T-helper 17 cell (primary cell): ENCODE data around the gene PTPN6. TPM values are rescaled to one million over a fixed set of nuclear protein-coding genes. Genes with fewer than 3 reads are reported as not detected.
A peak's percentile ranks its signal among the peaks of the same experiment; 100 is the strongest.

Experiments
- ATAC-seq: fragments of 150-1000 bp; cut with Tn5 transposase; 2 replicates; pipeline ENCODE4 v1.10.0; 2021; ENCODE audit warnings: mild to moderate bottlenecking, moderate library complexity
- DNase-seq, 3 donors: peaks; one replicate each; pipeline versions ENCODE4 v3.0.0 to v3.0.0-alpha.2; 2020 to 2021
- H3K9me3 ChIP-seq: one replicate; pipeline ENCODE4 v1.7.0; 2013; ENCODE audit warnings: low read length, mild to moderate bottlenecking; ENCODE audit not compliant: control insufficient read depth, poor library complexity, severe bottlenecking
- H3K27ac Mint-ChIP-seq: one replicate; pipeline ENCODE4 v1.8.0; 2022; ENCODE audit warnings: mild to moderate bottlenecking, moderate library complexity, mixed read lengths
- H3K27me3 Mint-ChIP-seq: one replicate; pipeline ENCODE4 v1.8.0; 2022; ENCODE audit warnings: mixed read lengths
- H3K36me3 Mint-ChIP-seq: one replicate; pipeline ENCODE4 v1.8.0; 2022; ENCODE audit warnings: low read depth, mixed read lengths
- H3K4me1 Mint-ChIP-seq: one replicate; pipeline ENCODE4 v1.8.0; 2022; ENCODE audit warnings: mild to moderate bottlenecking, mixed read lengths
- H3K4me3 Mint-ChIP-seq: one replicate; pipeline ENCODE4 v1.8.0; 2022; ENCODE audit warnings: mild to moderate bottlenecking, moderate library complexity, mixed read lengths
- total RNA-seq, 4 donors: library from RNA in 2 of 4; stranded (reverse) in 2 of 4; gene quantifications; one replicate each; pipeline ENCODE4 v1.2.3 and lab custom pipeline; 2022 to 2026

PTPN6 gene
- total RNA-seq, 2 donors from 2014 or later, result 115 to 177 TPM

GRCh38 chr12:6928022-6928702, 23.0 kb upstream of the PTPN6 start:
- DNase-seq (peak in 2 of 3 donors; percentile 40 to 42), ATAC-seq (peak; percentile 33)
- peaks cover 48% of the 10 kb centered on the region for H3K4me1 Mint-ChIP-seq
- peak overlapping the region; percentile 93 for H3K27ac Mint-ChIP-seq
- H3K9me3 ChIP-seq, result no peaks in the 10 kb centered on the region
- H3K36me3 Mint-ChIP-seq, result no peaks in the 10 kb centered on the region
- H3K27me3 Mint-ChIP-seq, result no peaks in the 10 kb centered on the region
- peak overlapping the region; percentile 94 for H3K4me3 Mint-ChIP-seq

GRCh38 chr12:6928703-6929407, 22.3 kb upstream of the PTPN6 start:
- Mint-ChIP-seq H3K4me3 (peak overlapping the region; percentile 94), H3K27ac (peak overlapping the region; percentile 93)

GRCh38 chr12:6929466-6930452, 21.4 kb upstream of the PTPN6 start:
- Mint-ChIP-seq H3K27ac (peak overlapping the region; percentile 93), H3K36me3 (no peaks in the 10 kb centered on the region), H3K27me3 (no peaks in the 10 kb centered on the region), H3K4me3 (peak overlapping the region; percentile 94), H3K4me1 (peaks cover 46% of the 10 kb centered on the region)
- DNase-seq, result no peak
- no peaks in the 10 kb centered on the region for H3K9me3 ChIP-seq
- ATAC-seq, result peak; percentile 39

More at GRCh38 chr12:6928703-6929407, 22.3 kb upstream of the PTPN6 start:
- ATAC-seq, result peak; percentile 29
- Mint-ChIP-seq H3K4me1 (peaks cover 48% of the 10 kb centered on the region), H3K36me3 (no peaks in the 10 kb centered on the region), H3K27me3 (no peaks in the 10 kb centered on the region)
- no peaks in the 10 kb centered on the region for H3K9me3 ChIP-seq
- no peak for DNase-seq

- ATAC-seq, result no peak
- no peak for DNase-seq
- no peaks in the 10 kb centered on the region for H3K36me3 Mint-ChIP-seq
- H3K27me3 Mint-ChIP-seq, result no peaks in the 10 kb centered on the region
- peak overlapping the region; percentile 81 for H3K27ac Mint-ChIP-seq
- no peaks in the 10 kb centered on the region for H3K9me3 ChIP-seq
- H3K4me1 Mint-ChIP-seq, result peaks cover 44% of the 10 kb centered on the region
- no peak overlapping the region for H3K4me3 Mint-ChIP-seq
These were observed 18.4 kb upstream of the PTPN6 start for GRCh38 chr12:6932766-6933165.

- peaks cover 42% of the 10 kb centered on the region for H3K4me1 Mint-ChIP-seq
- H3K4me3 Mint-ChIP-seq, result peak overlapping the region; percentile 31
- H3K9me3 ChIP-seq, result no peaks in the 10 kb centered on the region
- H3K27me3 Mint-ChIP-seq, result no peaks in the 10 kb centered on the region
- DNase-seq, result no peak
- H3K27ac Mint-ChIP-seq, result peak overlapping the region; percentile 83
- no peaks in the 10 kb centered on the region for H3K36me3 Mint-ChIP-seq
- ATAC-seq, result no peak
These were observed 17.0 kb upstream of the PTPN6 start for GRCh38 chr12:6934110-6934509.

- peak overlapping the region; percentile 91 for H3K27ac Mint-ChIP-seq
These were observed 15.6 kb upstream of the PTPN6 start for GRCh38 chr12:6935371-6936193.

GRCh38 chr12:6936194-6936635, 14.9 kb upstream of the PTPN6 start:
- H3K4me1 Mint-ChIP-seq, result peaks cover 35% of the 10 kb centered on the region
- H3K27me3 Mint-ChIP-seq, result no peaks in the 10 kb centered on the region
- H3K4me3 Mint-ChIP-seq, result peak overlapping the region; percentile 90
- DNase-seq (no peak), ATAC-seq (no peak)
- H3K36me3 Mint-ChIP-seq, result peaks cover 2% of the 10 kb centered on the region
- H3K27ac Mint-ChIP-seq, result peak overlapping the region; percentile 91
- no peaks in the 10 kb centered on the region for H3K9me3 ChIP-seq

More at GRCh38 chr12:6935371-6936193, 15.6 kb upstream of the PTPN6 start:
- ATAC-seq (no peak), DNase-seq (no peak)
- peaks cover 33% of the 10 kb centered on the region for H3K4me1 Mint-ChIP-seq
- H3K9me3 ChIP-seq, result no peaks in the 10 kb centered on the region
- no peaks in the 10 kb centered on the region for H3K27me3 Mint-ChIP-seq
- peaks cover 2% of the 10 kb centered on the region for H3K36me3 Mint-ChIP-seq
- peak overlapping the region; percentile 90 for H3K4me3 Mint-ChIP-seq

GRCh38 chr12:6936636-6937480, 14.3 kb upstream of the PTPN6 start:
- ATAC-seq (peak; percentile 1), DNase-seq (no peak)
- H3K4me1 Mint-ChIP-seq, result peaks cover 33% of the 10 kb centered on the region
- H3K36me3 Mint-ChIP-seq, result peaks cover 2% of the 10 kb centered on the region
- H3K9me3 ChIP-seq, result no peaks in the 10 kb centered on the region
- H3K27ac Mint-ChIP-seq, result peak overlapping the region; percentile 91
- no peaks in the 10 kb centered on the region for H3K27me3 Mint-ChIP-seq
- peak overlapping the region; percentile 90 for H3K4me3 Mint-ChIP-seq

GRCh38 chr12:6937481-6938352, 13.4 kb upstream of the PTPN6 start:
- H3K4me1 Mint-ChIP-seq, result peaks cover 29% of the 10 kb centered on the region
- H3K9me3 ChIP-seq, result no peaks in the 10 kb centered on the region
- no peaks in the 10 kb centered on the region for H3K27me3 Mint-ChIP-seq
- H3K36me3 Mint-ChIP-seq, result peaks cover 2% of the 10 kb centered on the region
- peak; percentile 95 for ATAC-seq
- DNase-seq, result peak; percentile 88 to 91 (median 90)
- peak overlapping the region; percentile 90 for H3K4me3 Mint-ChIP-seq
- peak overlapping the region; percentile 91 for H3K27ac Mint-ChIP-seq

- Mint-ChIP-seq H3K36me3 (peaks cover 2% of the 10 kb centered on the region), H3K27me3 (no peaks in the 10 kb centered on the region), H3K4me3 (no peak overlapping the region), H3K4me1 (peaks cover 29% of the 10 kb centered on the region), H3K27ac (peak overlapping the region; percentile 91)
- no peaks in the 10 kb centered on the region for H3K9me3 ChIP-seq
- ATAC-seq (no peak), DNase-seq (no peak)
These were observed 12.6 kb upstream of the PTPN6 start for GRCh38 chr12:6938353-6939190.
